GM13977 (cell line): ENCODE data around the gene RELL2.

ENCODE experiments used
- DNase-seq: peaks from one replicate; pipeline ENCODE4 v3.0.0; 2012; ENCODE audit warnings: low spot score
- CTCF ChIP-seq: IDR thresholded peaks from 2 replicates; pipeline ENCODE4 v1.5.1; 2012; ENCODE audit warnings: mild to moderate bottlenecking, control low read depth; ENCODE audit not compliant: insufficient read depth; ENCODE audit errors: extremely low read depth, missing control alignments
- in situ Hi-C: fragments of 300-500 bp; cut with MboI; formaldehyde crosslinking; loops from one replicate; pipeline ENCODE4 v1.12.0; 2022; ENCODE audit warnings: low sequenced_read_pairs, low pct_unique_long_range_greater_than_20kb, mixed read lengths, inconsistent platforms; ENCODE audit not compliant: unreplicated experiment

RELL2 gene

GRCh38 chr5:141611289-141611688 is 25.5 kb upstream of the RELL2 start:
- no peak for DNase-seq
- in situ Hi-C loops, result no loop called here
- TF ChIP-seq CTCF, result no peak

GRCh38 chr5:141613344-141613743 is 23.5 kb upstream of the RELL2 start:
- TF ChIP-seq CTCF, result no peak
- in situ Hi-C loops, result no loop called here
- DNase-seq, result no peak

GRCh38 chr5:141615991-141616720 is 20.6 kb upstream of the RELL2 start:
- DNase-seq, result no peak
- no peak for TF ChIP-seq CTCF
- in situ Hi-C loops, result no loop called here

GRCh38 chr5:141617128-141617527 is 19.7 kb upstream of the RELL2 start:
- in situ Hi-C loops, result no loop called here
- TF ChIP-seq CTCF, result no peak
- DNase-seq, result no peak

GRCh38 chr5:141617682-141618029 is 19.1 kb upstream of the RELL2 start:
- TF ChIP-seq CTCF, result no peak
- no peak for DNase-seq

GRCh38 chr5:141618030-141618803 is 18.6 kb upstream of the RELL2 start:
- no peak for DNase-seq
- TF ChIP-seq CTCF, result no peak
- in situ Hi-C loops, result no loop called here

More at GRCh38 chr5:141617682-141618029, 19.1 kb upstream of the RELL2 start:
- in situ Hi-C loops, result no loop called here
